GM18517 (cell line): ENCODE data around the gene KCNH5.

Experiments used
- ATAC-seq: cut with Tn5 transposase; IDR thresholded peaks from one replicate; pipeline ENCODE4 v1.9.1; 2021; ENCODE audit warnings: mild to moderate bottlenecking, moderate library complexity; ENCODE audit not compliant: unreplicated experiment

KCNH5 gene

DNA sequence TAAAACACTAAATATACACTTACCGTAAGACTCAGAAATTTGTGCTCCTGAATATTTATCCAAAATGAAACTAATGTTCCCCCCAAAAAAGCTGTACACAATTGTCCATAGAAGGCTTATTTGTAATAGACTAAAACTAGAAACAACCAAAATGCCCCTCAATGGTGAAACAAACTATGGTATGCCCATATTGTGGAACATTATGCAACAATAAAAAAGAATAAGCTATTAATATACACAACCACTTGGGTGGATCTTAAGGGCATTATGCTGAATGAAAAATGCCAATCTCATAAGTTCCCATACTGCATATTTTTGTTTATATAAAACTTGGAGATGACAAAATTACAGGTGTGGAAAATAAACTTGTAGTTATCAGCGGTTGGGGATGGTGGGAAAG, 357.4 kb downstream of the KCNH5 start:
- no peak for ATAC-seq

DNA sequence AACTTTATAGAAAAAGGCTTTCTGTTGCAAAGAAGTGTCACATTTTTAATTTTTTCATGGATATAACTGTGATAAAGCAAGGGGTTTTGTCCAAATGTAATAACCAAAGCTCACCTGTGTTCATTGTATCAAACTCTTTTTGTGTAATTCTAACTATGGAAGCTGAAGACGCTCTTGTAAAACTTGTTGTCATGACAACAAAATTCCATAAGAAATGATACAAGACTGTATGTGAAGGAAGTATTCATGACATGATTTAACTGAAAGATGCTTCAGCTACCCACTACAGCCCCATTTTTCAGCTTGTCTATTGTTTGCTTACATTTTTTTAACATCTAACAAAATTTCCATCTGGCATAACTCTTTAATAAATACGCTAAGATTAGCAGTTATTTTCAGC, 360.9 kb downstream of the KCNH5 start:
- no peak for ATAC-seq

DNA sequence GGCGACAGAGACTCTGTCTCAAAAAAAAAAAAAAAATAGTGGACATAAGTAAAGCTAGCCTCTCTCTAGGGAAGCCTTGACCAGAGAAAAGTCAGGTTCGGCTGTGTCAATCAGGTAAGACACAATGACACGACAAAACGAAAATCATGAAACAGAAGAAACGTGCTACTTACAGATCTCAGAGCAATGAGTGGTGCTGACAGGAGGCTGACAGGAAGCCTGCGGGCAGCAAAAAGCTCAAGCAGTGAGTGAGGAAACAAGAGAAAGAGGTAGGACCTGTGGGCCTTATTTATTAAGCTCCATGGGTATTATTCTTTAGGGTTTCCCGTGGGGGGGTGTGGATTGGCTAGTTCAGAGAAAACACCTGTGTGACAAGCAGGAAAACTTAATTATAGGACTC, 363.1 kb downstream of the KCNH5 start:
- no peak for ATAC-seq

DNA sequence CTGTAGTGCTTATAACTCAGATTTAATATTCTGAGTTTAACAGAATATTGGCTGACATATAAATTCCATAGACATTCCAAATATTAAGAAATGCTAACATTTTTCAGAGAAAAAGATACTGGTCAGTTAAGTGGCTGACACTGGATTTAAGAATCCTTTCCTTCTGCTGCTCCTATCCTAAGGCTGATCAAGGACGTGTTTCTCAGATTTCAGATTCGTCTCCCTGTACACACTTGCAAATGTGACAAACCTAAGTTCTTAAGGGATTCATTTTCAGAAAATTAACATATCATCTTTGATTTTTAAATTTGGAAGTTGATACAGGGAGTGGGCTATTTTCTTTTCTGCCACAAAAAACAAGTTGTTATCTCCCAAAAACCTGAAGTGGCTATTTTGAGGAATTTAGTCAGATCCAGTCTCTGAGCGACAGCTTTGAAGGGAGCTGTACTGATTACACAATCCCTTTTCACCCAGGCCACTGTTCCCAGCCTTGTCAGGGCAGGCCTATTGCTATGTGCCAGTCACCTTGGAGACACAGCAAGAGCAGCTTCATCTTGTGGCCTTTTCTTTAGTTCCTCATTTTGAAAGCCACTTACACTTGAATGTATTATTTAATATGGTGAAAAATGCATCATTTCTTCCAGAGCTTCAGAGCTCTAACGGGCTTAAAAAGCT, 370.6 kb downstream of the KCNH5 start:
- ATAC-seq = no peak

DNA sequence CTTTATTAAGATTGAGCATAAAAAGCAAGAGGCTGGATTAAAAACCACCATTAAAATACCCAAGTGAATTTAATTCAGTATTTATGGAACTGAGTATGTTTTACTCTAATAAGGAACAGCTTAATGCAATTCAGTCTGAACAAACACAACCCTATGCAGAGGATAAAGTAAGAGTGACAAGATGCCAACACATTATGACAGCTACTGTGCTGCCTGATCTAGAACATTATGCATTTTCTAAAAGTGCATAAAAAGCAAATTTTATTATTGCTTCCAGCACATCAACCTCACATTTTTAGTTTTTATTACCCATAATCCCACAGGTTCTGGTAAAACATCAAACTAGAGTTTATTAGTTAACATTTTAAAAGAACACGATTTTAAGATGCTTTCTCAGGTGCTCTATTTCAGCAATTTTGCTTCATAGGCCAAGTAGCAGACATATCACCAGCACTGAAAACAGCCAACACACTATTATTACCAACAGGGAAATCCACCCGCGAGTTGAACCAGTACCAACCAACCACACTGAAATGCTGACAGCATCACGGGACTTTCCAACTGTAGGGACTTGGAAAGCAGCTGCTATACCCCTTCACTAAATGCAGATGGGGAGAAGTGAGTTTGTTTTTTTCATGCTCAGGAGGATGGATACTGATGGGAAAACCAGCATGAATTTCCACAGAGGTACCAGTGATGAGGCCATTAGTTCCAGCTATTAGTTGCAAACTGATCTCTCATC, 372.1 kb downstream of the KCNH5 start:
- no peak for ATAC-seq

DNA sequence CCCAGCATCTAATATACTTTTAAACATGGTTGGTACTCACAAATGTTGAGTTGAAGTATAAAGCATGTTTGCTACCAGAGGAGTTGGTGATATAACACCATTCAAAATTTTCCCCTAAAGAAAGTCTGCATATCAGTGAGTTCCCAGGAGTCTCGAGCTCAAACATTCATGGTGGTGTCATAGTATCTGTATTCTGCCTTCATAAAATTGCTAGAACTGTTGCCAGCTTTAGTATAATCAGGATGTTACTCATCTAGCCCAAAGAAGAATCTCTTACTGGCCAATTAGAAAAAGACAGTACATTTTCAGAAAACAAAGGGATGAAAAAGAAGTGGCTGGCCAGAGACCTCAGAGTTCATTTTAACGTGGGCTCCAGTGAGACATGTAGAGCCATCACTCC, 374.7 kb downstream of the KCNH5 start:
- ATAC-seq = no peak

DNA sequence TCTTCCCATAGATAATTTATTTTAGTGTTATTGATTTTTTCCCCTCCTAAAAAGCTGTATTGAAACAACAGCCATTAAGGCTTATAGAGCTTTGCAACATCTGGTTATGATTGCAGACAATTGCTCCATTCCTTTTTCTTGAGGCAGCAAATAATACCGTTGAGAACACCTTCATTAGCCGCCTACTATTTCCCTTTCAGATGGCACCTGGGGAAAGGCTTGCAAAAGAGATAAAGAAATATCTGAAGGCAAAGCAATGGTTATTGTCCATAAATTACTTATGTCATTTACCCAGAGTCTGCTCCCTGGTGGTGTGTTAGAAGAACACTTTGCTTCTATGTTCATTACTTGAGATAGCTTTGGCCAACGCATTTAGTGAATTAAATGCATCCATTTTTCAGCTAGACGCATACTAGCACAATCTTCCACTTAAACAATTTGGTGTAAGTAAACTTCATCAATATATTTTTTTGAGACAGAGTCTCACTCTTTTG, 377.8 kb downstream of the KCNH5 start:
- ATAC-seq = no peak

DNA sequence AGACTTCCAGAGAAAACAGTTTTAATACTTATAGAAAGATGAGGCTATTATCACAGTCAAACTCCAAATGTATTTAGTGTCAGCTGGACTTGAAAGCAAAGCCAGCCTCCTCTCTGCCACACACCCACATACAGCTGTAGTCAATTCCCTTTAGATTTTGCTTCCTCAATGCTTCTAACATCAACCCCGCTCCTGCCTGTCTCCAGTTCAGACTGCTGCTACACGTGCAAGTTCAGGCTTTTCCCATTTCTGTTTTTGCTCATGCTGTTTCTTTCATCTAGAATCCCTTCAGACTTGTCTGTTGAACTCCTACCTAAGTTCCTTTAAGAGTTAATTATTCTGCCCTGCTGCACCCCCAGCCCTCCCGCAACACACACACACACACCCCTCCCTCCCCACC, 380.0 kb downstream of the KCNH5 start:
- no peak for ATAC-seq

DNA sequence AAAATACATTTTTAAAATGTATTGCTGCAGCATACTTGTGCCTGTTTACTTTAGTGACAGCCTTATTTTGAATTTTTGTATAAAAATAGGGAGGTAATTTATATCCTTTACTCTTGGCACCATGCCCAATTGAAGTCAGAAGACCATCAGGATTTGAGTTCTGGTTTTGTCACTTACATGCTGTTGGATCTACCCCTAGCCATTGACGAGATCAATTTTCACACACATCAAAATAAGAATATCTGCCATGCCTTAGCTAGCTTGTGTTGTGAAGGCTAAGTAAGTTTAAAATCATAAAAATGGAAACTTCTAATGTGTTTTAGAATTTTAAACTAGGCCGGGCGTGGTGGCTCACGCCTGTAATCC, 381.8 kb downstream of the KCNH5 start:
- no peak for ATAC-seq

DNA sequence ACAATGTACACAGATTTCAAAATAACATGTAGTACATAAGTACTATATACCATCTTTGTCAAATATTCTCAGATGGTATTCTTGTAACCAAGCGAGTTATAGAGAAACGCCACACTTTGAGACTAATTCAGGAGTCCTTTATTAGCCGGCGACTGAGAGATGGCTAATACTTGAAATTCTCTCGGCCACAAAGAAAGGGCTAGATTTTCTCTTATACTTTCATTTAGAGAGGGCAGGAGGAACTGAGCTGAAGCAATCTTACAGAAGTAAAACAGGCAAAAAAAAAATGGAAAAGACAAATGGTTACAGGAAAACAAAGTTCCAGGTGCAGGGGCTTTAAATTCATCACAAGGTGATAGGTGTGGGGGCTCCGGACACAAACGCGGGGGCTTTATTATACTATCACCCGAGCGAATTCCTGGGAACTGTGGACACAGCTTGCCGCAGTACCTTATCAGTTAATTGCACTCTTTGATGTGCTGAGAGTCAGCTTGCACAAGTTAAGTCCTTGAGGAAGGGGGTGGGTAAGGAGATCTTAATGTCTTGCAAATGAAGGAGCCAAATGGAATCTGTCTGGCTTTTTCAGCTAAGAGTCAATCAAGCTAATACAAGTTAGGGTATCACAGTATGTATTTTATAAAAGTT, 382.3 kb downstream of the KCNH5 start:
- ATAC-seq = no peak

DNA sequence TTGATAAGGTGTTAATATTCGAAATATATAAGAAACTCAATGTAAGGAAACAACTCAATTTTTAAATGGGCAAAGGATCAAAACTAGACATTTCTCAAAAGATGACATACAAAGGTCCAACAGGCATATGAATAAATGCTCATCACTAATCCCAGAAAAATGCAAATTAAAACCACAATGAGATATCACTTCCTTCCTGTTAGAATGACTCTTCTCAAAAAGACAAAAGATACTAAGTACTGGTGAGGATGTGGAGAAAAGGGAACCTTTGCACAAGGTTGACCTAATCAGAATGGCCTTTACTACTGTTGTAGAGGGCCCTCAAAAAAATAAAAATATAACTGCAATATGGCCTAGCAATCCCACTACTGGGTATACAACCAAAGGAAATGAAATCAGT, 383.4 kb downstream of the KCNH5 start:
- no peak for ATAC-seq

DNA sequence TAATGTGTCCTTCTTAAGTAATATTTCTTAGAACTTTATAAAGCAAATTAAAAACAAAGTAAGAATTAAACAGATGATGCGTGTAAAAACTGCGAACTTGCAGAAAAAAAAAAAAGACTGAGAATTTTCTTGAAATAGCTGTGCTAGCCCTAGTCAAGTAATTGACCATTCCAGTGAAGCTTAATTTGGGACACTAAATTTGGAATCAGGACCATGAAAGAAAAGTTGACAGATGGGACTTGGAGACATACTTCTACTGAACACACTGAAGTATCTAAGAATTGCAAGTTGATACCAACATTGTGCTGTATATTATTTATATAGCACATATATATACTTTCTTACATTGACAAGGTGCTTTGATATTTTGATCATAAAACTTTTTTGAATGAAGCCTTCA, 386.6 kb downstream of the KCNH5 start:
- ATAC-seq = no peak

DNA sequence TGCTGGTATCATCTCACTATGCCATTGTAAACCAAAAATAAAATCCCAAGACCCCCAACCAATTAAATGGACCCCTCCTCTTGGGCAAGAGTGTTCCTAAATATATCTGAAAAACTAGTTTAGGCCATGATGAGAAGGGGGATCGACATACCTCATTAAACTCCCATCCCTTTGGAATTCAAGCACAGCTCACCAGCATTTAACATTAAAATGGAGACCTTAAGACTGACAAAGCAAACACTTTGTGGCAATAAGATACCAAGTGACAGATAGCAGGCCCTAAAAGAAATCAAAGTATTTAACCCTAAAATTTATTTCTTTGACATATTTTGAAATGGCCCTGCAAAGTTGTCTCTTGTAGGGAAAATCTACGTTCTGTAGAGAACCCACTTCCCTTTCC, 387.9 kb downstream of the KCNH5 start:
- no peak for ATAC-seq

DNA sequence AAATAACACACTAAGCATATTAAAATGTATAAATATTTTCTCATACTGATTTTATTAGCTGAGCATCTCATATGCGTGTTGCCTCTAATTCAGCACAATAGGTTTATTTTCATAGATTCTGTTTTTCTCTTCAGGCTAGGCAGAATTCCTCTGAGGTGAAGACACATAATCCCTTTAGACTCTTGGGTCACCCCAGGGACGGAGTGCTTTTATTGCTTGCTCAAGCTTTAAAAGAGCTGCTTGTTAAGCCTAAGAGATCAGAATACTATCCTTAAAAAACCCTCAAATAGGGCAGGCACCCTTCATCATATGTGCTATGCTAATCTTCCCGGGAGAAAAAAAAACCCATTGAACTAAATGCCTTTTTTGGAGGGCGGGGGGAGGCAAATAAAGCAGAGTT, 390.1 kb downstream of the KCNH5 start:
- no peak for ATAC-seq

DNA sequence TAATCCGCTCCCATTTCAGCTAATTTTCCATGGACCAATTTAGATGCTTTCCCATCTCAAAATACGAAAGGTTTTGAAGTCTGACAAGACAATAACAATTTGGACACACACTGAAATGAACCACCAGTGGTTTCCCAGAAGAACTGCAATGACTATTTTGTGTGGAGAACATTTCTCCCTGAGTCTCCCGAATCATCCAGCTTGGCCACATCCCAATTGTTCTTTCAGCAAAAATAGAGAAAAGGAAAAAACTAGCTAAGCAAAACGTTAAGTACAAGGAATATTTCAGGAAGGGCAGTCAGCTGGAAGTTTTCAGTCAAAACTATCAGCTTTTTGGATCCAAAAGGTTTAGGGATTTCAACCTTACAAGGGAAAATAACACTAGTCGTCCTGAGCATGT, 390.6 kb downstream of the KCNH5 start:
- ATAC-seq = no peak
